HG02763 (cell line): ENCODE results near the gene ZPR1.
"Not testable (repeated sequence)": the region's sequence is repeated elsewhere in the genome, so short reads cannot be mapped to it uniquely, and the experiment has no call there.

Source experiments
- ATAC-seq: cut with Tn5 transposase; IDR thresholded peaks from one replicate; pipeline ENCODE4 v1.9.1; 2021; ENCODE audit warnings: mild to moderate bottlenecking, moderate library complexity; ENCODE audit not compliant: unreplicated experiment

The ZPR1 gene

DNA sequence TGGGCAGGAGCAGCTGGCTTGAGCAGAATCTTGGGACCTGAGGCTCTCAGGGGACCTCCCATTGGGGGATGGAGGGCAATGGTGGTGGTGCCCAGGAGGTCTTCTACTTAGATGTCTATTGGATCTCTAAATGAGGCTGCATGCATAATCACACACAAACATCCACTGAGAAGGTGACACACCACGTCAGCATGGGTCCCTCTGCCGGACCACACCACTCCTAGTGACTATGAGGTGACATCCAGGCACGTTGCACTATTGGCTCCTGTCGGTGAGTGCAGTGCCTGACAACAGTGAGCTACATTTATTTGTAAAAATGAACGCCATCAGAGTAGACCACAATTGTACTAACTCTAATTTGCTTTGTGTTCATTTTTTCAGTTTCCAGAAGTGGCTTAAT lies 37.6 kb upstream of the ZPR1 start:
- no peak for ATAC-seq

- no peak for ATAC-seq
Measured at GRCh38 chr11:116823031-116823843, 35.4 kb upstream of the ZPR1 start, which contains the start of gene APOA4. TSS of gene APOA4 (minus strand) at chr11:116823304. CDS start at chr11:116823191, 113 bp downstream.

DNA sequence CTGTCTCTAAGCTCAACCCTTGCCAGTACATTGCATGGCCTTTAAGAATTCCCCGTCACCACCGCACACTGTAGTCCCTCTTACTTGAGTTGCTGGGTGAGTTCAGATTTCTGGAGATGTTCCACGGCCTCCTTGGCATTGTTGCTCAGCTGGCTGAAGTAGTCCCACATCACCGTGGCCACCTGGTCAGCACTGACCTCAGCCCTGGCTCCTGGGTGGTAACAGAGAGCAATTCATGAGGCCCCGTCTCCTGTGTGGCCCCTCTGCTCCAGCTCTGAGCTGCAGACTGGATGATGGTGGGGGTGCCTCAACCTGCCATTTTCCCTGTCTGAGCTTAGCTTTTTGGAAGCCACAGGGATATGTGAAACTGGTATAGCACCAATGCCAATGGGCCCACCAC lies 34.8 kb upstream of the ZPR1 start:
- ATAC-seq = no peak

DNA sequence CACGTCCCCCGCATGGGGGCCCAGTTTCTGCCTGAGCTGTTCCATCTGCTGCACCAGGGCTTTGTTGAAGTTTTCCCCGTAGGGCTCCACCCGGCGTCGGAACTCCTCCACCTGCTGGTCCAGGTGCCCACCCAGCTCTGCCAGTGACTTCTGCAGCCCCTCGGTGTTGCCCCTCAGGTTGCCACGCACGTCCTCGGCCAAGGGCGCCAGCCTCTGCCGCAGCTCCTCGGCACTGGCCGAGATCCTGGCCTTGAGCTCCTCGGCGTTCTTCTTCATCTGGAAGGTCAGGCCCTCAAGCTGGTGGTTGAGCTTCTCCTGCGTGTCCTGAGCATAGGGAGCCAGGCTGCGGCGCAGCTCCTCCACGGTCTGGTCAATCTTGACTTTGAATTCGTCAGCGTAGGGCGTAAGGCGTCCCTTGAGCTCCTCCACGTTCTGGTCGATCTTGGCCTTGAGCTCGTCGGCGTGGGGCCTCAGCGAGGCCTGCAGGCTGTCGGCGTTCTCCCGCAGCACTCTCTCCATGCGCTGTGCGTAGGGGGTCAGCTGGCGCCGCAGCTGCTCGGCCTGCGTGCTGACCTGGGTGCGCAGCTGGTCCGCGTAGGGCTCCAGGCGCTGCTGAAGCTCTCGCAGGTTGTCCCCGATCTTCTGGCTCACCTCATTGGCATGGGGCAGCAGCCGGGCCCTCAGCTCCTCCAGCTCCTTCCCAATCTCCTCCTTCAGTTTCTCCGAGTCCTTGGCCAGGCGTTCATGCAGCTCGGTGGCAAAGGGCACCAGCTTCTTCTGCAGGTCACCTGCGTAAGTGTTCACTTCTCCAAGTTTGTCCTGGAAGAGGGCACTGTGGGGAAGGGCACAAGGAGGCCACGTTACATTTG lies 33.5 kb upstream of the ZPR1 start:
- no peak for ATAC-seq

- ATAC-seq = no peak
Measured at GRCh38 chr11:116819049-116819448, 31.2 kb upstream of the ZPR1 start.

- ATAC-seq = no peak
Measured at GRCh38 chr11:116814502-116814901, 26.7 kb upstream of the ZPR1 start.

- no peak for ATAC-seq
Measured at GRCh38 chr11:116813781-116814471, 26.1 kb upstream of the ZPR1 start.

GRCh38 chr11:116813170-116813569 lies 25.3 kb upstream of the ZPR1 start:
- no peak for ATAC-seq

GRCh38 chr11:116812109-116812508 lies 24.3 kb upstream of the ZPR1 start:
- ATAC-seq = no peak

- ATAC-seq = no peak
Measured at GRCh38 chr11:116811194-116811593, 23.4 kb upstream of the ZPR1 start.

- no peak for ATAC-seq
Measured at GRCh38 chr11:116808262-116809175, 20.7 kb upstream of the ZPR1 start.

GRCh38 chr11:116807601-116808261 lies 19.9 kb upstream of the ZPR1 start:
- no peak for ATAC-seq

DNA sequence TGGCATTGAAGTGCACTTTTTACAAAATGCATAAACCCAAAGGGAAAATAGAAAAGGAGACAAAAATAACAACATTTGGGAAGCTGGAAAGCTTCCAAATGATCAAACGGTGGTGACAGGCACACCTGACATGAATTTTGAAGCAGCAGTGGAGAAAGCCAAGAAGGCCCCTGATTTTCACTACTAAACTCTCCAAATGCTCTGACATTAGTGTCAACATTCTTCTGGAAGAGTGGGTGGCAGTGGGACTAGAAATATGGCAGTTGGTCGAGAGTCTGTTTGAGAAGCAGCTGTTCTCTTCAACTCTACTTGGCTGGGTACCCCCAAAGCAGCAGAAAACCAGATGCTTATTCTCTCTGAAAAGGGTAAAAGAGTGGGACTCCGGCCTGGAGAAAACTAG lies 16.2 kb upstream of the ZPR1 start:
- ATAC-seq = no peak

DNA sequence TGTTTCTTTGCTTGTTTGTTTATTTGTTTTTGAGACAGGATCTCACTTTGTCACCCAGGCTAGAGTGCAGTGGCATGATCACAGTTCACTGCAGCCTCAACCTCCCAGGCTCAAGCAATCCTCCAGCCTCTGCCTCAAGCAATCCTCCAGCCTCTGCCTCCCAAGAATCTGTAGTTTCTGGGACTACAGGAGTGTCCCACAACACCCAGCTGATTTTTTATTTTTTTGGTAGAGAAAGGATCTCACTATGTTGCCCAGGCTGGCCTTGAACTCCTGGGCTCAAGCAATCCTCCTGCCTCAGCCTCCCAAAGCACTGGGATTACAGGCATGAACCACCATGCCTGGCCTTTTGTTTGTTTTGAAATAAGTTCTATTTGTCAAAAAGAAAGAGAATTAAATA lies 13.8 kb upstream of the ZPR1 start:
- ATAC-seq = not testable (repeated sequence)

DNA sequence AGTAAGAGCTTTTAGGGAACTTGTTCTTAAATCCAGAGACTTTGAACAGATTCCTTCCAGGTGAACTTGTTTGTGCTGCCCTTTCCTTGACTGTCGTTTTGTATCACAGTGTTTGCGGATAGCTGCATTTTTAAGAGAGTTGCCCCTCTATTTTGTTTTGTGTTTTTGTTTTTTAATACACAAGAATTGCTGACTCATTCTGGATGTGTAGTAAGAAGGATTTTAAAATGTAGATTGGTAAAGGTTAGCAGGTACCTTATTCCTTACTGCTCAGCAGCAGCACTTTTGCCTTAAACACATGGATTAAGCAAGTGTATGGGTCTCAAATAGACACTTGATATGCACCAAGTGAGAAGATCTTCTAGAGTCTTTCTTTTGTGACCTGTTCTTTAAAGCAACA lies 12.8 kb upstream of the ZPR1 start:
- no peak for ATAC-seq

GRCh38 chr11:116798368-116798767 lies 10.5 kb upstream of the ZPR1 start:
- no peak for ATAC-seq

DNA sequence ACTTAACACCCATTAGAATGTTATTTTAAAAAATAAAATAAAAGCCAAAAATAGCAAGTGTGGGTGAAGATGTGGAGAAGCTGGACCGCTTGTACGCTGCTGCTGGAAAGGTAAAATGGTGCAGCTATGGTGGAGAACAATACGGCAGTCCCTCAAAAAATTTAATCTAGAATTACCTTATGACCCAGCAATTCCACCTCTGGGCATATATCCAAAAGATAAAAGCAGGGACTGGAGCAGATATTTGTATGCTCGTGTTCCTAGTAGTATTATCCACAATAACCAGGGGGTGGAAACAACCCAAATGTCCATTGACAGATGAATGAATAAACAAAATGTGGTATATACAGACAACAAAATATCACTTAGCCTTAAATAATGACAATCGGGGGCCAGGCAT lies 10.0 kb upstream of the ZPR1 start:
- ATAC-seq = no peak

DNA sequence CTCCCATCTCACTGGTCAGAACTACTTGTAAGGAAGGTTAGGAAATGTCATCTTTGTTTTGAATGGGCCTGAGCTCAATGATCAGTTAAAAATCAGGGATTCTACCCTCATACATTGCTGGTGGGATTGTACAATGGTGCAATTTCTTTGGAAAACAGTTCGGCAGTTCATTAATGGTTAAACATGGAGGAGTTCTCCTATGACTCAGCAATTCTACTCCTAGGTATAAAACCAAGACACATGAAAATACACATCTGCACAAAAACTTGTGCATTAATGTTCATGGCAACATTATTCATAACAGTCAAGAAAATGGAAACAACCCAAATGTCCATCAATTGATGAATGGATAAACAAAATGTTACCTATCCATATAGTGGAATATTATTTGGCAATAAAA lies 8.7 kb upstream of the ZPR1 start:
- ATAC-seq = no peak

GRCh38 chr11:116794851-116795250 lies 7.0 kb upstream of the ZPR1 start:
- no peak for ATAC-seq

DNA sequence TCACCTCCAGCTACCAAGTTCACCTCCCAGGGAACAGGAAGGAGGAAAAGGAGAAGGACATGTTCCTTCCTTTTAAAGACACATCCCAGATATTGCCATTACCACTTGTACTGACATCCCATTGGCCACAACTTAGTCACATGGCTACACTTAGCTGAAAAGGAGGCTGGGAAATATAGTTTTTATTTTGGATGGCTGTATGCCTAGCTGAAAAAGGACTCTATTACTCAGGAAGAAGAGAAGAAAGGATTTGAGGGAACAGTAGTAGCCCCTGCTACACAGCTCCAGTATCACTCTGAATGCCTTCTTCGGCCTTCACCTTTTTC lies 5.9 kb upstream of the ZPR1 start:
- ATAC-seq = no peak
